HL-60 (cell line): ENCODE measurements around the gene DIP2B.

Experiments used
- CTCF ChIP-seq: IDR thresholded peaks from one replicate; pipeline ENCODE4 v1.5.1; 2011; ENCODE audit warnings: low read length, control low read depth, inconsistent platforms; ENCODE audit not compliant: insufficient read depth
- GABPA ChIP-seq: IDR thresholded peaks from 2 replicates; pipeline ENCODE4 v1.6.1; 2012; ENCODE audit warnings: low read depth
- POLR2AphosphoS5 ChIP-seq: IDR thresholded peaks from 2 replicates; pipeline ENCODE4 v1.6.1; 2012; ENCODE audit warnings: low read depth
- REST ChIP-seq: IDR thresholded peaks from 2 replicates; pipeline ENCODE4 v1.6.1; 2012; ENCODE audit warnings: low read depth; ENCODE audit not compliant: insufficient replicate concordance

- TF ChIP-seq GABPA = no peak
- no peak for TF ChIP-seq CTCF
- no peak for TF ChIP-seq POLR2AphosphoS5
- TF ChIP-seq REST = no peak
Measured at GRCh38 chr12:50725011-50725942, 220.5 kb downstream of the DIP2B start.
